ENCODE measurements around the gene MRPL1.
"Not testable (repeated sequence)": the region's sequence is repeated elsewhere in the genome, so short reads cannot be mapped to it uniquely, and the experiment has no call there.

MRPL1 gene

GRCh38 chr4:77960367-77960766 lies 97.7 kb downstream of the MRPL1 start:
- TF ChIP-seq CTCF (IDR thresholded peaks at IDR 0.05; ENCODE audit: low read depth, low read length, missing control alignments) = no peak
- no peak overlapping the region for H3K4me3 ChIP-seq (replicated peaks; ENCODE audit: low read depth, low read length)
- no peak for DNase-seq (ENCODE audit: extremely low read depth, low read depth)

- no peak for TF ChIP-seq CTCF (IDR thresholded peaks at IDR 0.05; ENCODE audit: low read depth, low read length, missing control alignments)
- H3K4me3 ChIP-seq (replicated peaks; ENCODE audit: low read depth, low read length) = no peak overlapping the region
- DNase-seq (ENCODE audit: extremely low read depth, low read depth) = no peak
Observed at GRCh38 chr4:77963004-77963403, 100.4 kb downstream of the MRPL1 start.

GRCh38 chr4:77973657-77974056 lies 111.0 kb downstream of the MRPL1 start:
- DNase-seq (ENCODE audit: extremely low read depth, low read depth); H3K4me3 ChIP-seq (replicated peaks; ENCODE audit: low read depth, low read length): not testable (repeated sequence)

GRCh38 chr4:77982900-77983540 lies 120.4 kb downstream of the MRPL1 start:
- not testable (repeated sequence) for H3K4me3 ChIP-seq (replicated peaks; ENCODE audit: low read depth, low read length); DNase-seq (ENCODE audit: extremely low read depth, low read depth)

- not testable (repeated sequence) for DNase-seq (ENCODE audit: extremely low read depth, low read depth); H3K4me3 ChIP-seq (replicated peaks; ENCODE audit: low read depth, low read length)
Observed at GRCh38 chr4:77983612-77984311, 121.1 kb downstream of the MRPL1 start.

GRCh38 chr4:77989968-77990367 lies 127.3 kb downstream of the MRPL1 start:
- no peak for DNase-seq (ENCODE audit: extremely low read depth, low read depth)
- no peak for TF ChIP-seq CTCF (IDR thresholded peaks at IDR 0.05; ENCODE audit: low read depth, low read length, missing control alignments)
- no peak overlapping the region for H3K4me3 ChIP-seq (replicated peaks; ENCODE audit: low read depth, low read length)

- no peak for TF ChIP-seq CTCF (IDR thresholded peaks at IDR 0.05; ENCODE audit: low read depth, low read length, missing control alignments)
- no peak overlapping the region for H3K4me3 ChIP-seq (replicated peaks; ENCODE audit: low read depth, low read length)
- no peak for DNase-seq (ENCODE audit: extremely low read depth, low read depth)
Observed at GRCh38 chr4:77990456-77990855, 127.8 kb downstream of the MRPL1 start.

GRCh38 chr4:77990904-77991358 lies 128.3 kb downstream of the MRPL1 start:
- H3K4me3 ChIP-seq (replicated peaks; ENCODE audit: low read depth, low read length) = no peak overlapping the region
- no peak for DNase-seq (ENCODE audit: extremely low read depth, low read depth)
- no peak for TF ChIP-seq CTCF (IDR thresholded peaks at IDR 0.05; ENCODE audit: low read depth, low read length, missing control alignments)
